ENCODE measurements around the gene EXOC1.

EXOC1 gene

GRCh38 chr4:55948726-55949481 lies 95.5 kb downstream of the EXOC1 start, which contains the start of gene CEP135:
Gene CEP135 (plus strand): TSS chr4:55948945. CDS start chr4:55952131, 3,186 bp downstream.
- DNase-seq = peak; percentile 49 to 95 (median 86)

- DNase-seq = no peak
Measured at GRCh38 chr4:55949482-55949802, 96.0 kb downstream of the EXOC1 start.

DNA sequence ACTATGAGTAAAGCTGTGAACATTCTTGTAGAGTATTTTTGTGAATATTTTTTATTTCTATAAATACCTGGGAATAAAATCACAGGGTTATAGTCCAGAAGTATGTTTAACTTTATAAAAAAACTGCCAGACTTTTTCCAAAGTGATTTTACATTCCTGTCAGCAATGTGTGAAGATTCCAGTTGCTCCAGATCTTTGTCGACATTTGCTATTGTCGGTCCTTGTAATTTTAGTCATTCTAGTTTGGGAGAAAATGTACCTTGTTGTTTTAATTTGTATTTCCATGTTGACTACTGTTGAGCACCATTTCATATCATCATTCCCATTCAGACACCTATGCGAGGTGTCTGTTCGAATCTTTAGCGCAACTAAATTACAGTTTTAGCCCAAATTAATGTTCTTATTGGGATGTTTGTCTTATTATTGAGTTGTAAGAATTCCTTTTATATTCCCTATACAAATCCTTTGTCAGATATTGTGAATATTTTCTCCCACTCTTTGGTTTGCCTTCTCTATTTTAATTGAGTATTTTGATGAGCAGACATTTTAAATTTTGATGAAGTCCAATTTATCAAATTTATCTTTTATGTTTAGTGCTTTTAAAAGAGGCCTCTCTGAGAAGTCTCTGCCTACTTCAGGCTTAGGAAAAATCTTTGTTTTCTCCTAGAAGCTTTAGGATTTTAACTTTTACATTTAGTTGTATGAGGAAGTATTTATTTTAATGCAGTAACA lies 97.9 kb downstream of the EXOC1 start:
- no peak for DNase-seq
